Endothelial cell of umbilical vein (primary cell): ENCODE results near the gene PFDN4.
"Not testable (repeated sequence)": the region's sequence is repeated elsewhere in the genome, so short reads cannot be mapped to it uniquely, and the experiment has no call there.

ENCODE experiments used
- EZH2 ChIP-seq: IDR thresholded peaks from 2 replicates; pipeline ENCODE4 v1.6.1; 2012; ENCODE audit warnings: borderline replicate concordance, low read depth, mild to moderate bottlenecking, moderate library complexity, low read length, inconsistent platforms; ENCODE audit not compliant: severe bottlenecking
- MYC ChIP-seq: IDR thresholded peaks from one replicate; pipeline ENCODE4 v1.6.1; 2011; ENCODE audit warnings: mild to moderate bottlenecking, low read depth, low read length
- POLR2A ChIP-seq: IDR thresholded peaks from 2 replicates; pipeline ENCODE4 v1.6.1; 2012; ENCODE audit warnings: low read depth, mild to moderate bottlenecking, control low read depth, low read length
- POLR2AphosphoS5 ChIP-seq: IDR thresholded peaks from 2 replicates; pipeline ENCODE4 v1.6.1; 2012; ENCODE audit warnings: low read depth, mild to moderate bottlenecking, control low read depth, low read length, moderate library complexity; ENCODE audit not compliant: insufficient read depth
- TF ChIP-seq, protein P1 (sequence below), 2 donors: IDR thresholded peaks; 1 replicate in 1 of 2; 2 replicates in 1 of 2; pipeline ENCODE4 v1.5.1; 2011; ENCODE audit warnings: low read length in 2 of 2, mild to moderate bottlenecking in 2 of 2, moderate library complexity in 2 of 2, control low read depth in 1 of 2, inconsistent platforms in 1 of 2, low read depth in 1 of 2; ENCODE audit not compliant: insufficient read depth in 1 of 2; ENCODE audit errors: extremely low read depth in 1 of 2

DNA sequence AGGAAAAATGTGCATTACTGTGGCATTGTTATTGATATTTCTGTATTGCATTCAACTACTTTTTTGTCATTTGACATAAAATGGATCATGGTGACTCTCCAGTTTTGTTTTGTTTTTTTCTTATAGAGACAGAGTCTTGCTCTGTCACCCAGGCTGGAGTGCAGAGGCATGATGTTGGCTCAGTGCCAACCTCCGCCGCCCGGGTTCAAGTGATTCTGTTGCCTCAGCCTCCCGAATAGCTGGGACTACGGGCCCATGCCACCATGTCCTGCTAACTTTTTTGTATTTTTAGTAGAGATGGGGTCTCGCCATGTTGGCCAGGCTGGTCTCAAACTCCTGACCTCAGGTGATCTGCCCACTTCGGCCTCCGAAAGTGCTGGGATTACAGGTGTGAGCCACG lies 16.8 kb downstream of the PFDN4 start:
- TF ChIP-seq POLR2AphosphoS5, EZH2, MYC, POLR2A: not testable (repeated sequence)
- TF ChIP-seq, protein P1, sequence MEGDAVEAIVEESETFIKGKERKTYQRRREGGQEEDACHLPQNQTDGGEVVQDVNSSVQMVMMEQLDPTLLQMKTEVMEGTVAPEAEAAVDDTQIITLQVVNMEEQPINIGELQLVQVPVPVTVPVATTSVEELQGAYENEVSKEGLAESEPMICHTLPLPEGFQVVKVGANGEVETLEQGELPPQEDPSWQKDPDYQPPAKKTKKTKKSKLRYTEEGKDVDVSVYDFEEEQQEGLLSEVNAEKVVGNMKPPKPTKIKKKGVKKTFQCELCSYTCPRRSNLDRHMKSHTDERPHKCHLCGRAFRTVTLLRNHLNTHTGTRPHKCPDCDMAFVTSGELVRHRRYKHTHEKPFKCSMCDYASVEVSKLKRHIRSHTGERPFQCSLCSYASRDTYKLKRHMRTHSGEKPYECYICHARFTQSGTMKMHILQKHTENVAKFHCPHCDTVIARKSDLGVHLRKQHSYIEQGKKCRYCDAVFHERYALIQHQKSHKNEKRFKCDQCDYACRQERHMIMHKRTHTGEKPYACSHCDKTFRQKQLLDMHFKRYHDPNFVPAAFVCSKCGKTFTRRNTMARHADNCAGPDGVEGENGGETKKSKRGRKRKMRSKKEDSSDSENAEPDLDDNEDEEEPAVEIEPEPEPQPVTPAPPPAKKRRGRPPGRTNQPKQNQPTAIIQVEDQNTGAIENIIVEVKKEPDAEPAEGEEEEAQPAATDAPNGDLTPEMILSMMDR (IDR thresholded peaks at IDR 0.05; ENCODE audit: extremely low read depth in 1 of 2, insufficient read depth in 1 of 2, low read depth in 1 of 2, low read length in 2 of 2), result not testable (repeated sequence)
